Skeletal muscle tissue (tissue), 1 donor: ENCODE measurements around the gene SPINK5. TPM values are rescaled to one million over a fixed set of nuclear protein-coding genes. Genes with fewer than 3 reads are reported as not detected.

ENCODE experiments used
- total RNA-seq: library from RNA; depleted of rRNA; stranded (reverse); fragments of >200 nt; gene quantifications from one replicate; pipeline ENCODE4 v1.2.3, GENCODE V29; 2014

Gene SPINK5
- total RNA-seq, 1 donor from 2014 or later: not detected

Other genes starting within 250 kb of the SPINK5 start
- gene SPINK1, start 232.3 kb upstream of the SPINK5 start, total RNA-seq: not detected
- not detected for gene SCGB3A2, start 185.3 kb upstream of the SPINK5 start, total RNA-seq
- gene C5orf46, start 157.4 kb upstream of the SPINK5 start, total RNA-seq: not detected
- gene SPINK14, start 104.6 kb downstream of the SPINK5 start, total RNA-seq: not detected
- gene SPINK6, start 139.1 kb downstream of the SPINK5 start, total RNA-seq: not detected
- not detected for gene MARCOL, start 174.5 kb downstream of the SPINK5 start, total RNA-seq
- not detected for gene SPINK13, start 204.8 kb downstream of the SPINK5 start, total RNA-seq
- not detected for gene SPINK7, start 248.4 kb downstream of the SPINK5 start, total RNA-seq